Activated CD8-positive, alpha-beta T cell treated with anti-CD3 and anti-CD28 coated beads for 36 hours (primary cell): ENCODE data around the gene YRDC. TPM values are rescaled to one million over a fixed set of nuclear protein-coding genes. Genes with fewer than 3 reads are reported as not detected.

Experiments used
- ATAC-seq: fragments of 200-7000 bp; cut with Tn5 transposase; one replicate; pipeline ENCODE4 v1.10.0; 2021; ENCODE audit warnings: mild to moderate bottlenecking, moderate library complexity
- CTCF ChIA-PET: fragments of 350-600 bp; sonication (Branson Sonifier 250); formaldehyde crosslinking; loops from one replicate; lab custom pipeline; 2021; ENCODE audit warnings: antibody characterized with exemption; lab: Charles Lee
- POLR2A ChIA-PET: fragments of 350-600 bp; sonication (Branson Sonifier 250); formaldehyde crosslinking; loops from one replicate; lab custom pipeline; 2021; ENCODE audit warnings: antibody characterized with exemption; lab: Charles Lee
- DNase-seq: peaks from one replicate; pipeline ENCODE4 v3.0.0-alpha.2; 2020
- H3K27ac Mint-ChIP-seq: one replicate; pipeline ENCODE4 v1.8.0; 2021; ENCODE audit warnings: mild to moderate bottlenecking, mixed read lengths
- H3K27me3 Mint-ChIP-seq: one replicate; pipeline ENCODE4 v1.8.0; 2021; ENCODE audit warnings: mixed read lengths
- H3K36me3 Mint-ChIP-seq: one replicate; pipeline ENCODE4 v1.8.0; 2021; ENCODE audit warnings: low read depth, mixed read lengths
- H3K4me1 Mint-ChIP-seq: one replicate; pipeline ENCODE4 v1.8.0; 2021; ENCODE audit warnings: low read depth, mixed read lengths
- H3K4me3 Mint-ChIP-seq: one replicate; pipeline ENCODE4 v1.8.0; 2021; ENCODE audit warnings: mild to moderate bottlenecking, moderate library complexity, mixed read lengths
- H3K9me3 Mint-ChIP-seq: one replicate; pipeline ENCODE4 v1.8.0; 2021; ENCODE audit warnings: mixed read lengths
- CTCF ChIP-seq: fragments of 200-600 bp; IDR thresholded peaks from one replicate; pipeline ENCODE4 v1.8.0; 2022; ENCODE audit warnings: antibody characterized with exemption, mild to moderate bottlenecking
- intact Hi-C: fragments of 100-400 bp; cut with micrococcal nuclease; formaldehyde crosslinking; loops from one replicate; pipeline ENCODE4 v1.10.0; 2022
- total RNA-seq, 2 experiments: library from RNA; stranded (reverse); gene quantifications; one replicate each; pipeline ENCODE4 v1.2.3, GENCODE V29; 2021

YRDC gene
- total RNA-seq, 2 experiments from 2014 or later: 36.2 to 37.1 TPM

GRCh38 chr1:37755290-37755689 lies 52.7 kb downstream of the YRDC start:
- H3K27me3 Mint-ChIP-seq: peaks cover 23% of the 10 kb centered on the region
- DNase-seq: peak; percentile 54
- H3K4me3 Mint-ChIP-seq: no peak overlapping the region
- ATAC-seq: peak; percentile 90
- POLR2A ChIA-PET: interaction anchor here (0.8 to 1.8 kb wide), 2 partner anchors 10 to 52 kb away, joined by 3 to 8 read pairs; partner anchors contain the start of genes C1orf122, EPHA10 and YRDC
- H3K4me1 Mint-ChIP-seq: peaks cover 19% of the 10 kb centered on the region
- no peaks in the 10 kb centered on the region for H3K36me3 Mint-ChIP-seq
- CTCF ChIA-PET: interaction anchor here (1.2 kb wide), 1 partner anchor 46 kb away, joined by 3 read pairs; no protein-coding TSS in a partner anchor
- intact Hi-C loops: loop anchor here (5.0 kb wide), 1 partner anchor 47 kb away; no protein-coding TSS in a partner anchor
- no peak for TF ChIP-seq CTCF
- no peak overlapping the region for H3K27ac Mint-ChIP-seq
- H3K9me3 Mint-ChIP-seq: no peaks in the 10 kb centered on the region

- H3K4me3 Mint-ChIP-seq: peak overlapping the region; percentile 54
- peaks cover 19% of the 10 kb centered on the region for H3K4me1 Mint-ChIP-seq
- H3K36me3 Mint-ChIP-seq: no peaks in the 10 kb centered on the region
- no peak for ATAC-seq
- DNase-seq: no peak
- TF ChIP-seq CTCF: no peak
- no peak overlapping the region for H3K27ac Mint-ChIP-seq
- ChIA-PET POLR2A (no interaction called here), CTCF (no interaction called here)
- no peaks in the 10 kb centered on the region for H3K9me3 Mint-ChIP-seq
- intact Hi-C loops: no loop called here
- H3K27me3 Mint-ChIP-seq: peaks cover 31% of the 10 kb centered on the region
Measured at GRCh38 chr1:37753473-37754321, 54.3 kb downstream of the YRDC start.

Other genes starting within 250 kb of the YRDC start
- 10 to 100 TPM; 76.4 to 77.8 TPM for gene GNL2, start 212.3 kb downstream of the YRDC start, total RNA-seq
- gene RSPO1, start 173.3 kb downstream of the YRDC start, total RNA-seq: not detected
- 10 to 100 TPM; 53.7 to 56.0 TPM for gene CDCA8, start 115.7 kb downstream of the YRDC start, total RNA-seq
- not detected for gene EPHA10, start 43.1 kb downstream of the YRDC start, total RNA-seq
- 1 to 10 TPM; 1.2 to 1.4 TPM for gene MANEAL, start 14.4 kb downstream of the YRDC start, total RNA-seq
- 10 to 100 TPM; 17.4 to 17.9 TPM for gene C1orf122, start 418 bp downstream of the YRDC start, total RNA-seq
- 10 to 100 TPM; 17.7 to 21.3 TPM for gene MTF1, start 51.4 kb upstream of the YRDC start, total RNA-seq
- gene INPP5B, start 138.8 kb upstream of the YRDC start, total RNA-seq: 10 to 100 TPM; 27.7 to 29.1 TPM
- gene SF3A3, start 181.8 kb upstream of the YRDC start, total RNA-seq: 10 to 100 TPM; 94.9 to 96.7 TPM
- gene FHL3, start 197.3 kb upstream of the YRDC start, total RNA-seq: 10 to 100 TPM; 26.6 to 26.7 TPM
- gene UTP11, start 204.5 kb upstream of the YRDC start, total RNA-seq: 10 to 100 TPM; 58.1 to 60.6 TPM
- under 1 TPM in 1 of 2 experiments, not detected in 1; 0.16 TPM for gene POU3F1, start 238.6 kb upstream of the YRDC start, total RNA-seq